GM18951 (cell line): ENCODE data around the gene RBBP8.

Experiments used
- POLR2A ChIP-seq: IDR thresholded peaks from 4 replicates; pipeline ENCODE4 v1.6.1; 2011; ENCODE audit warnings: mild to moderate bottlenecking; ENCODE audit not compliant: insufficient read length, insufficient read depth; ENCODE audit errors: extremely low read depth
- in situ Hi-C: fragments of 300-500 bp; cut with MboI; formaldehyde crosslinking; loops from one replicate; pipeline ENCODE4 v1.12.0; 2022; ENCODE audit warnings: low sequenced_read_pairs, mixed read lengths, inconsistent platforms; ENCODE audit not compliant: unreplicated experiment

The RBBP8 gene

DNA sequence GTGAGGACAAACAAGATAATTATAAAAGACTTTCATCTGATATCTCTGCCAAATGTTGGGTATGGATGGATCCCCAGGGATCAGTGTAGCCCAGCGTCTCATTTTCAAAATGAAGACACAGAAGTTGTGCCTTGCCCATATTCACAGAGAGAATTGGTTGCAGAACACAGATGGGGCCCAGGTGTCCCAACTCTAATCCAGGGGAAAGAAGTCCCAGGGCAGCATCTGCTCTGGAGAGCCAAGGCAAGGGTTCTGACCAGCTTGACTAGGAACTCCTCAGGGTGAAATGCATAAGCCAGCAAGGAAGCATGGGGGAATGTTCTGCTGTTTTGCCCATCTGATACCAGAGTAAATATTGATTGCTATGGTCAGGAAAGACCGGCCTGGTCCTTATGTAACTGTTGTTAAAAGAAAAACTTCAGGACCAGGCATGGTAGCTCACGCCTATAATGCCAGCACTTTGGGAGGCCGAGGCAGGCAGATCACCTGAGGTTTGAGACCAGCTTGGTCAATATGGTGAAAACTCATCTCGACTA, 133.4 kb downstream of the RBBP8 start:
- TF ChIP-seq POLR2A = no peak
- in situ Hi-C loops = no loop called here

DNA sequence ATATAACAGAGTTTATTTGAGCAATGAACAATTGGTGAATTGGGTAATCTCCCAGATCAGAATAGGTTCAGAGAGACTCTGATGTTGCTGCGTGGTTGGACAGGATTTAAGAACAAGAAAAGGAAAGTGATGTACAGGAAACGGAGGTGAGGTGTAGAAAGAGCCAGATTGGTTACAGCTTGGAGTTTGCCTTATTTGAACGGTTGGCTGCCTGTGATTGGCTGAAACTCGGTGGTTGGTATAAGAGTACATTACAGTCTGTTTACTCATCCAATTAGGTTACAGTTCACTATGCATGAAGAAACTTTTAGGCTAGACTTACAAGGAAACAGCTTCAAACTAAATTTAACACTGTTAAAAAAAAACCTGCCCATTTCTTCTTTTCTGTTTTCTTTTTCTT, 134.1 kb downstream of the RBBP8 start:
- in situ Hi-C loops = no loop called here
- no peak for TF ChIP-seq POLR2A

GRCh38 chr18:23068011-23068410, 134.9 kb downstream of the RBBP8 start:
- in situ Hi-C loops = no loop called here
- TF ChIP-seq POLR2A = no peak

- TF ChIP-seq POLR2A = no peak
- in situ Hi-C loops = no loop called here
These were observed 135.6 kb downstream of the RBBP8 start for GRCh38 chr18:23068570-23069310.

GRCh38 chr18:23069481-23069880, 136.4 kb downstream of the RBBP8 start:
- in situ Hi-C loops = no loop called here
- TF ChIP-seq POLR2A = no peak

- TF ChIP-seq POLR2A = no peak
- in situ Hi-C loops = no loop called here
These were observed 136.8 kb downstream of the RBBP8 start for GRCh38 chr18:23069898-23070297.

DNA sequence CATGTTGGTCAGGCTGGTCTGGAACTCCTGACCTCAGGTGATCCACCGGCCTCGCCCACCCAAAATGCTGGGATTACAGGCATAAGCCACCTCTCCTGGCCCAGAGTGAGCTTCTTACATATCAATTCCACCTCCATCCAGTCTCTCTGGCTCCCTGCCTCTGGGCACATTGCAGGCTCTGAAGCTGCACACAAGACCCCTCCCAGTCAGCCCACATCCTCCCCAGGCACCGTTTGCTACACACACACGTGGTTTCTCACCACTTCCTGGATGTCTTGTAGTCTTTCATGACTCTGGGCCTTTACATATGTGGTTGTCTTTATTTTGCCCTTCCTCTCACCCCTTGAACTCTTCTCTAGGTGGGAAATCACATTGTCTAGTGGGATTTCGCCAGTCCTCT, 138.2 kb downstream of the RBBP8 start:
- peak; percentile 33 for TF ChIP-seq POLR2A
- in situ Hi-C loops = no loop called here

DNA sequence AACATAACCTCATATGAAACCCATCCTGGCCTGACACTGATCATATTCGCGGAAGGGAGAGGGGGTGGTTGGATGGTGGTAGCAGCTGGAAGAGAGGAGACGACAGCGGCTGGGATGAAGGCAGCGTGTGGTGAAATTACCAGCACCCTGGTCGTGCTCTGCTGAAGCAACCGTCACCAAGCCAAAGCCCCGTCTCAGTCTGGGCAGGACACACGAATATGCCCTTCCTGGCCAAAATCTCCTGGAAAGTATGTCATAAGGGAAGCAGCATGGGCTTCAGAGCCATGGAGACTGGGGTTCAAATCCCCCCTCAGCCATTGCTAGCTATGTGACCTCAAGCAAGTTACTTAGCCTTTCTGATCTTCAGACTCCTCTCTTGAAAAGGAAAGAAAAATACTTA, 139.0 kb downstream of the RBBP8 start:
- no peak for TF ChIP-seq POLR2A
- in situ Hi-C loops = no loop called here

- in situ Hi-C loops = no loop called here
- no peak for TF ChIP-seq POLR2A
These were observed 141.0 kb downstream of the RBBP8 start for GRCh38 chr18:23073996-23074606.
